ENCODE data around the gene OR2L3. TPM values are rescaled to one million over a fixed set of nuclear protein-coding genes. Genes with fewer than 3 reads are reported as not detected.

Gene OR2L3
- polyA plus RNA-seq, 3 donors: not detected

GRCh38 chr1:248000169-248000568 is 46.5 kb upstream of the OR2L3 start:
- Mint-ChIP-seq H3K9me3 (peaks cover 0 to 8% (median 3%) of the 10 kb centered on the region in 7 donors), H3K36me3 (no peaks in the 10 kb centered on the region), H3K27me3 (ENCODE audit: low read depth in 3 of 3) (peaks cover 0 to 2% (median 0%) of the 10 kb centered on the region in 3 donors), H3K4me1 (no peaks in the 10 kb centered on the region), H3K4me3 (no peak overlapping the region), H3K27ac (no peak overlapping the region)
- Histone ChIP-seq H2AFZ (ENCODE audit: insufficient read depth, low read depth, low read length, poor library complexity, severe bottlenecking) (no peak overlapping the region), H3K36me3 (replicated peaks in 1 of 2; ENCODE audit: control insufficient read depth in 1 of 2, insufficient read depth in 2 of 2, low read length in 2 of 2) (no peaks in the 10 kb centered on the region), H4K20me1 (ENCODE audit: insufficient read depth, low read length) (no peaks in the 10 kb centered on the region), H3K9me3 (replicated peaks in 1 of 2; ENCODE audit: control insufficient read depth in 1 of 2, insufficient read depth in 1 of 2, low read length in 2 of 2) (no peaks in the 10 kb centered on the region), H3K4me1 (ENCODE audit: control insufficient read depth in 1 of 2, insufficient read depth in 2 of 2, low read length in 2 of 2) (no peaks in the 10 kb centered on the region), H3K27ac (ENCODE audit: low read depth in 1 of 2, low read length in 2 of 2) (no peak overlapping the region), H3K79me2 (ENCODE audit: insufficient read depth, low read length) (no peaks in the 10 kb centered on the region), H3K4me3 (replicated peaks in 1 of 3; ENCODE audit: low read depth in 2 of 3, low read length in 3 of 3) (no peak overlapping the region), H3K9ac (ENCODE audit: insufficient read depth, low read length, poor library complexity, severe bottlenecking) (no peak overlapping the region), H3K27me3 (ENCODE audit: control insufficient read depth in 2 of 2, insufficient read depth in 2 of 2, low read length in 2 of 2) (no peaks in the 10 kb centered on the region), H3K4me2 (replicated peaks; ENCODE audit: extremely low read depth, low read length, poor library complexity, severe bottlenecking) (no peak overlapping the region)
- intact Hi-C loops (cut with micrococcal nuclease): no loop called here
- no peak for TF ChIP-seq CTCF (IDR thresholded peaks at IDR 0.05)
- no peak for DNase-seq
- no CpG with 5 or more reads among the region's 1 CpG for WGBS (ENCODE audit: insufficient coverage)

GRCh38 chr1:248007778-248008177 is 38.9 kb upstream of the OR2L3 start:
- Mint-ChIP-seq H3K27ac (no peak overlapping the region), H3K9me3 (peaks cover 11 to 34% (median 26%) of the 10 kb centered on the region in 7 donors), H3K4me3 (no peak overlapping the region), H3K27me3 (ENCODE audit: low read depth in 3 of 3) (peaks cover 0 to 2% (median 0%) of the 10 kb centered on the region in 3 donors), H3K4me1 (no peaks in the 10 kb centered on the region), H3K36me3 (no peaks in the 10 kb centered on the region)
- no peaks in the 10 kb centered on the region for H4K20me1 ChIP-seq (ENCODE audit: insufficient read depth, low read length)
- TF ChIP-seq CTCF (IDR thresholded peaks at IDR 0.05): no peak
- H2AFZ ChIP-seq (ENCODE audit: insufficient read depth, low read depth, low read length, poor library complexity, severe bottlenecking): no peak overlapping the region
- no peaks in the 10 kb centered on the region for H3K36me3 ChIP-seq (replicated peaks in 1 of 2; ENCODE audit: control insufficient read depth in 1 of 2, insufficient read depth in 2 of 2, low read length in 2 of 2)
- intact Hi-C loops (cut with micrococcal nuclease): no loop called here
- no peaks in the 10 kb centered on the region for H3K27me3 ChIP-seq (ENCODE audit: control insufficient read depth in 2 of 2, insufficient read depth in 2 of 2, low read length in 2 of 2)
- no peak overlapping the region for H3K4me2 ChIP-seq (replicated peaks; ENCODE audit: extremely low read depth, low read length, poor library complexity, severe bottlenecking)
- no peak overlapping the region for H3K9ac ChIP-seq (ENCODE audit: insufficient read depth, low read length, poor library complexity, severe bottlenecking)
- no CpG with 5 or more reads among the region's 1 CpG for WGBS (ENCODE audit: insufficient coverage)
- H3K9me3 ChIP-seq (replicated peaks in 1 of 2; ENCODE audit: control insufficient read depth in 1 of 2, insufficient read depth in 1 of 2, low read length in 2 of 2): peaks cover 5 to 27% of the 10 kb centered on the region in 2 donors
- no peak for DNase-seq
- H3K79me2 ChIP-seq (ENCODE audit: insufficient read depth, low read length): no peaks in the 10 kb centered on the region
- H3K4me3 ChIP-seq (replicated peaks in 1 of 3; ENCODE audit: low read depth in 2 of 3, low read length in 3 of 3): no peak overlapping the region
- no peaks in the 10 kb centered on the region for H3K4me1 ChIP-seq (ENCODE audit: control insufficient read depth in 1 of 2, insufficient read depth in 2 of 2, low read length in 2 of 2)
- no peak overlapping the region for H3K27ac ChIP-seq (ENCODE audit: low read depth in 1 of 2, low read length in 2 of 2)

Data from CD14-positive monocyte (primary cell).